Measurements from ENCODE around the gene TARBP1. TPM values are rescaled to one million over a fixed set of nuclear protein-coding genes. Genes with fewer than 3 reads are reported as not detected.
A peak's percentile ranks its signal among the peaks of the same experiment; 100 is the strongest.

Gene TARBP1
- total RNA-seq, 4 donors from 2014 or later: 5.8 to 11.1 (median 9.8) TPM

GRCh38 chr1:234430691-234431090 is 48.3 kb downstream of the TARBP1 start:
- intact Hi-C loops (cut with DNase I): no loop called here
- peaks cover 14 to 55% (median 34%) of the 10 kb centered on the region in 4 donors for H3K36me3 ChIP-seq
- no peak overlapping the region for H3K27ac ChIP-seq (replicated peaks in 1 of 4)
- H3K4me3 ChIP-seq: no peak overlapping the region
- no peaks in the 10 kb centered on the region for H3K4me1 ChIP-seq
- DNase-seq (ENCODE audit: extremely low spot score): no peak
- no peaks in the 10 kb centered on the region for H3K9me3 ChIP-seq
- H3K27me3 ChIP-seq: no peaks in the 10 kb centered on the region
- 99% methylated on average over 5 of the region's 5 CpGs for WGBS
- no peak for TF ChIP-seq POLR2AphosphoS5 (IDR thresholded peaks at IDR 0.05)
- TF ChIP-seq CTCF (IDR thresholded peaks at IDR 0.05): no peak
- no peak for TF ChIP-seq POLR2A (IDR thresholded peaks at IDR 0.05; ENCODE audit: low read depth)
- no peak for TF ChIP-seq EP300 (IDR thresholded peaks at IDR 0.05)

GRCh38 chr1:234429434-234429806 is 49.6 kb downstream of the TARBP1 start:
- Histone ChIP-seq H3K27ac (replicated peaks in 1 of 4) (no peak overlapping the region), H3K4me3 (no peak overlapping the region), H3K4me1 (no peaks in the 10 kb centered on the region), H3K9me3 (no peaks in the 10 kb centered on the region), H3K36me3 (peaks cover 19 to 60% (median 42%) of the 10 kb centered on the region in 4 donors), H3K27me3 (no peaks in the 10 kb centered on the region)
- TF ChIP-seq POLR2AphosphoS5 (IDR thresholded peaks at IDR 0.05): no peak
- no peak for DNase-seq (ENCODE audit: extremely low spot score)
- intact Hi-C loops (cut with DNase I): no loop called here
- 88% methylated on average over 5 of the region's 5 CpGs for WGBS

GRCh38 chr1:234427950-234428646 is 50.9 kb downstream of the TARBP1 start:
- peaks cover 19 to 52% (median 38%) of the 10 kb centered on the region in 4 donors for H3K36me3 ChIP-seq
- WGBS: 73% methylated on average over 8 of the region's 8 CpGs

GRCh38 chr1:234413990-234414389 is 65.0 kb downstream of the TARBP1 start:
- peaks cover 6 to 89% (median 50%) of the 10 kb centered on the region in 4 donors for H3K36me3 ChIP-seq
- no peak overlapping the region for H3K27ac ChIP-seq (replicated peaks in 1 of 4)
- H3K4me1 ChIP-seq: no peaks in the 10 kb centered on the region
- TF ChIP-seq POLR2AphosphoS5 (IDR thresholded peaks at IDR 0.05) (no peak), CTCF (IDR thresholded peaks at IDR 0.05) (no peak), EP300 (IDR thresholded peaks at IDR 0.05) (no peak), POLR2A (IDR thresholded peaks at IDR 0.05; ENCODE audit: low read depth) (no peak)
- intact Hi-C loops (cut with DNase I): no loop called here
- H3K4me3 ChIP-seq: no peak overlapping the region
- no peaks in the 10 kb centered on the region for H3K9me3 ChIP-seq
- 77% methylated on average over 4 of the region's 4 CpGs for WGBS
- DNase-seq (ENCODE audit: extremely low spot score): peak; percentile 80
- H3K27me3 ChIP-seq: no peaks in the 10 kb centered on the region

More at GRCh38 chr1:234427950-234428646, 50.9 kb downstream of the TARBP1 start:
- Histone ChIP-seq H3K27me3 (no peaks in the 10 kb centered on the region), H3K27ac (replicated peaks in 1 of 4) (no peak overlapping the region), H3K9me3 (no peaks in the 10 kb centered on the region), H3K4me3 (no peak overlapping the region), H3K4me1 (no peaks in the 10 kb centered on the region)
- TF ChIP-seq EP300 (IDR thresholded peaks at IDR 0.05): no peak
- intact Hi-C loops (cut with DNase I): no loop called here
- DNase-seq (ENCODE audit: extremely low spot score): no peak

- Histone ChIP-seq H3K27ac (replicated peaks in 1 of 4) (no peak overlapping the region), H3K4me1 (no peaks in the 10 kb centered on the region), H3K27me3 (no peaks in the 10 kb centered on the region), H3K9me3 (no peaks in the 10 kb centered on the region), H3K4me3 (no peak overlapping the region), H3K36me3 (peaks cover 6 to 84% (median 51%) of the 10 kb centered on the region in 4 donors)
- TF ChIP-seq CTCF (IDR thresholded peaks at IDR 0.05) (no peak), POLR2AphosphoS5 (IDR thresholded peaks at IDR 0.05) (no peak), EP300 (IDR thresholded peaks at IDR 0.05) (no peak), POLR2A (IDR thresholded peaks at IDR 0.05; ENCODE audit: low read depth) (no peak)
- peak; percentile 24 for DNase-seq (ENCODE audit: extremely low spot score)
- intact Hi-C loops (cut with DNase I): no loop called here
- WGBS: 96% methylated on average over 9 of the region's 9 CpGs
Observed at GRCh38 chr1:234413485-234413884, 65.5 kb downstream of the TARBP1 start.

- intact Hi-C loops (cut with DNase I): no loop called here
- WGBS: 86% methylated on average over 11 of the region's 11 CpGs
Observed at GRCh38 chr1:234412830-234413229, 66.1 kb downstream of the TARBP1 start.

More at GRCh38 chr1:234412830-234413229, 66.1 kb downstream of the TARBP1 start:
- TF ChIP-seq POLR2A (IDR thresholded peaks at IDR 0.05; ENCODE audit: low read depth): no peak
- no peak for TF ChIP-seq EP300 (IDR thresholded peaks at IDR 0.05)
- Histone ChIP-seq H3K36me3 (peaks cover 6 to 82% (median 53%) of the 10 kb centered on the region in 4 donors), H3K4me3 (no peak overlapping the region), H3K27me3 (no peaks in the 10 kb centered on the region), H3K9me3 (no peaks in the 10 kb centered on the region), H3K27ac (replicated peaks in 1 of 4) (no peak overlapping the region), H3K4me1 (no peaks in the 10 kb centered on the region)
- DNase-seq (ENCODE audit: extremely low spot score): peak; percentile 45
